SK-N-SH treated with all-trans-retinoic acid at 6 μM for 48 hours (cell line): ENCODE results near the gene LSM12.
A peak's percentile ranks its signal among the peaks of the same experiment; 100 is the strongest.

Experiments used
- ATAC-seq: fragments of 200-7000 bp; cut with Tn5 transposase; 3 replicates; pipeline ENCODE4 v1.9.1; 2020; ENCODE audit warnings: mild to moderate bottlenecking, moderate library complexity
- BACH2 ChIP-seq: fragments of 250-450 bp; sonication (Bioruptor Pico); IDR thresholded peaks from 2 replicates; pipeline ENCODE4 v1.9.0; 2021; ENCODE audit warnings: mild to moderate bottlenecking, borderline replicate concordance
- CREB5 ChIP-seq: fragments of 250-450 bp; sonication (Bioruptor Pico); IDR thresholded peaks from 2 replicates; pipeline ENCODE4 v1.5.1; 2020; ENCODE audit warnings: low read depth, mild to moderate bottlenecking, moderate library complexity
- CSDC2 ChIP-seq: fragments of 250-450 bp; sonication (Bioruptor Pico); IDR thresholded peaks from 2 replicates; pipeline ENCODE4 v1.5.0; 2020; ENCODE audit warnings: mild to moderate bottlenecking, moderate library complexity
- CSRNP3 ChIP-seq: fragments of 250-450 bp; sonication (Bioruptor Pico); IDR thresholded peaks from 2 replicates; pipeline ENCODE4 v1.5.1; 2021; ENCODE audit warnings: mild to moderate bottlenecking, moderate library complexity
- ESRRG ChIP-seq: fragments of 250-450 bp; sonication (Bioruptor Pico); IDR thresholded peaks from 2 replicates; pipeline ENCODE4 v1.6.1; 2021; ENCODE audit warnings: mild to moderate bottlenecking
- GLIS3 ChIP-seq: fragments of 250-450 bp; sonication (Bioruptor Pico); IDR thresholded peaks from 2 replicates; pipeline ENCODE4 v1.5.0; 2020; ENCODE audit warnings: mild to moderate bottlenecking, moderate library complexity
- ISL1 ChIP-seq: fragments of 250-450 bp; sonication (Bioruptor Pico); IDR thresholded peaks from 2 replicates; pipeline ENCODE4 v2.1.2; 2022; ENCODE audit warnings: mild to moderate bottlenecking, moderate library complexity
- OSR1 ChIP-seq: fragments of 250-450 bp; sonication (Bioruptor Pico); IDR thresholded peaks from 2 replicates; pipeline ENCODE4 v1.8.0; 2022; ENCODE audit warnings: moderate library complexity, mild to moderate bottlenecking, inconsistent platforms
- PATZ1 ChIP-seq: fragments of 250-450 bp; sonication (Bioruptor Pico); IDR thresholded peaks from 2 replicates; pipeline ENCODE4 v1.8.0; 2020; ENCODE audit warnings: mild to moderate bottlenecking, moderate library complexity, borderline replicate concordance
- POU6F1 ChIP-seq: fragments of 250-450 bp; sonication (Bioruptor Pico); IDR thresholded peaks from 2 replicates; pipeline ENCODE4 v1.8.0; 2021; ENCODE audit warnings: low read depth, mild to moderate bottlenecking, moderate library complexity, borderline replicate concordance
- RARB ChIP-seq: fragments of 250-450 bp; sonication (Bioruptor Pico); IDR thresholded peaks from 2 replicates; pipeline ENCODE4 v1.8.0; 2021; ENCODE audit warnings: mild to moderate bottlenecking, moderate library complexity
- TCF4 ChIP-seq: fragments of 250-450 bp; sonication (Bioruptor Pico); IDR thresholded peaks from 2 replicates; pipeline ENCODE4 v1.8.0; 2021; ENCODE audit warnings: mild to moderate bottlenecking, moderate library complexity, borderline replicate concordance
- TOX ChIP-seq: fragments of 250-450 bp; sonication (Bioruptor Pico); IDR thresholded peaks from 2 replicates; pipeline ENCODE4 v1.8.0; 2021; ENCODE audit warnings: mild to moderate bottlenecking, moderate library complexity, borderline replicate concordance
- ZC3H10 ChIP-seq: fragments of 250-450 bp; sonication (Bioruptor Pico); IDR thresholded peaks from 2 replicates; pipeline ENCODE4 v1.5.1; 2021; ENCODE audit warnings: mild to moderate bottlenecking, moderate library complexity
- ZNF565 ChIP-seq: fragments of 450-650 bp; formaldehyde crosslinking; conservative IDR thresholded peaks from 2 replicates; pipeline ENCODE4 v1.5.0; 2020; ENCODE audit warnings: low read depth, mild to moderate bottlenecking, moderate library complexity
- ZNF70 ChIP-seq: fragments of 450-650 bp; formaldehyde crosslinking; IDR thresholded peaks from 2 replicates; pipeline ENCODE4 v1.5.0; 2020; ENCODE audit warnings: mild to moderate bottlenecking, moderate library complexity
- ZNF8 ChIP-seq: fragments of 450-650 bp; formaldehyde crosslinking; IDR thresholded peaks from 2 replicates; pipeline ENCODE4 v1.5.0; 2020; ENCODE audit warnings: mild to moderate bottlenecking, moderate library complexity

The LSM12 gene

GRCh38 chr17:44007346-44008204 lies 58.9 kb downstream of the LSM12 start (continued):
- no peak for TF ChIP-seq POU6F1 (CRISPR knock-in tag)
- no peak for TF ChIP-seq ZNF565 (CRISPR knock-in tag)
- no peak for TF ChIP-seq ZNF8 (CRISPR knock-in tag)
- no peak for TF ChIP-seq TOX (CRISPR knock-in tag)
- no peak for TF ChIP-seq PATZ1 (CRISPR knock-in tag)
- no peak for TF ChIP-seq ESRRG (CRISPR knock-in tag)
- no peak for TF ChIP-seq BACH2 (CRISPR knock-in tag)
- no peak for TF ChIP-seq ISL1 (CRISPR knock-in tag)

GRCh38 chr17:44006598-44007345 lies 59.7 kb downstream of the LSM12 start:
- ATAC-seq: peak; percentile 82
- TF ChIP-seq CSRNP3 (no peak), CREB5 (CRISPR knock-in tag) (no peak), ZNF8 (CRISPR knock-in tag) (no peak), ISL1 (CRISPR knock-in tag) (no peak)

GRCh38 chr17:44006272-44006597 lies 60.2 kb downstream of the LSM12 start:
- no peak for ATAC-seq
- no peak for TF ChIP-seq POU6F1 (CRISPR knock-in tag)
- TF ChIP-seq GLIS3 (CRISPR knock-in tag): no peak
- TF ChIP-seq RARB (CRISPR knock-in tag): no peak
- TF ChIP-seq OSR1 (CRISPR knock-in tag): no peak
- TF ChIP-seq ISL1 (CRISPR knock-in tag): no peak
- no peak for TF ChIP-seq ZNF70 (CRISPR knock-in tag)
- TF ChIP-seq BACH2 (CRISPR knock-in tag): no peak

- no peak for ATAC-seq
- TF ChIP-seq TCF4 (CRISPR knock-in tag) (no peak), CREB5 (CRISPR knock-in tag) (no peak), ISL1 (CRISPR knock-in tag) (no peak), ZC3H10 (CRISPR knock-in tag) (no peak), CSRNP3 (no peak), BACH2 (CRISPR knock-in tag) (no peak), CSDC2 (CRISPR knock-in tag) (no peak)
- TF ChIP-seq, all 23 proteins: peak for 0
Measured at GRCh38 chr17:44005527-44006271, 60.8 kb downstream of the LSM12 start.
